GM18505 (cell line): ENCODE data around the gene DDX23.

ENCODE experiments used
- ATAC-seq: cut with Tn5 transposase; IDR thresholded peaks from one replicate; pipeline ENCODE4 v1.9.1; 2021; ENCODE audit not compliant: unreplicated experiment
- POLR2A ChIP-seq: IDR thresholded peaks from 4 replicates; pipeline ENCODE4 v1.6.1; 2011; ENCODE audit warnings: borderline replicate concordance; ENCODE audit not compliant: insufficient read depth, insufficient read length; ENCODE audit errors: extremely low read depth

Gene DDX23

GRCh38 chr12:48781750-48782456 is 70.1 kb downstream of the DDX23 start:
- ATAC-seq: no peak
- TF ChIP-seq POLR2A: no peak

- TF ChIP-seq POLR2A: no peak
- ATAC-seq: no peak
Measured at GRCh38 chr12:48780381-48781025, 71.5 kb downstream of the DDX23 start.

DNA sequence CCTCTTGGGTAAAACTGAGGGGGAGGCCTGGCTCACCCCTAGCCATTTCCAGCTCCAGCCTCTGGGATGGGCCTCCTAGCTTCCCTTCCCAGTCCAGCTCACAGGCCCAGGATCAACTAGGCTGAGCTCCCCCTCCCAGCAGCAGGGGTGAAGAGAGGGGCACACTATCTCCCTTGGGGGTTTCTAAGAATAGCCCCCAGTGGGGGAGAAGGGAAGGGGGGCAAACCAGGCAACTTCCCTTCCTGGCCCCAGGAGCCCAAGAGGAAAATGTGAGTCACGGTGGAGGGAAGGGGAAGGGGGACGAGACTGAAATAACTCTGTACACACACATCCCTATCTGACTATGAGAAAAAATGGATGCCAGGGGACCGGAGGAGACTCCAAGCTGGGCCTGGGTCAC is 72.1 kb downstream of the DDX23 start:
- TF ChIP-seq POLR2A: no peak
- ATAC-seq: no peak
